ENCODE results near the gene AGPAT2.

DNA sequence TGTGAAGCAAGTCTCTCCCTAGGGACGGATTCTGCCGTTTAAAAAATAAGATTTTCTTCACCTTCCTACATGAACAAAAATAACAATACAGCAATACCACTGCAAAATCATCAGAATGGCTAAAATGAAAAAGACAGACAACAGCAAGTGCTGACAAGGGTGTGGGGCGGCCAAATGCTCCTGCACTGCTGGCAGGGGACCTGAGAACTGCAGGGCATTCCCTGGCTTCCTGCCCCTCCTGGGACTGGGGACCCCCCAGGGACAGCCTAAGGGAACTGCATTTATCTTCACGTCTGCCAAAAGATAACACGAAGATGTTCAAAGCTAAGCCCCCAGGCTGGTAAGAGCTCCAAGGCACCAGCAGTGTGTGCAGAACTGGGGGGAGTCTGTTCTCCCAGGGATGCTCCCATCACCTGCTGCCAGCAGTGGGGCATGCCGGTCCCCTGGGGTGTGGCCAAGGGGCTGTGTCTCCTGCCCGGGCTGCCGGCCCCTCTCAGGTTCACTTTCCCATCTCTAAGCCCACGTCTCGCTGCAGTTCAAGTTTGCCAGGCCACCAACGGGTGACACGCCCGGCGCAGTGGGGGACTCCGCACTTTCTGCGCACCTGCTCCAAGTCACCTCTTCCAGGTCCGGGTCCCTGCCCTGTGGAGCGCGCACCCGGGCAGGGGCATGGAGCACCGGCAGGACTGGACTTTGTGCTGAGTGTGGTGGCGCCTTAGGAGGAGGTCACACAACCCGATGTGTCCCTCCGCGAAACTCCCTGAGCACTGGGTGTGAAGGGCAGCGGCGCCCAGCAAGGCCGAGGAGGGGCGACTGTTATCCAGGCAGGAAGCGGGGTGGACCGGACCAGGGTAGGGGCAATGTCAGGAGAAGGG is 29.0 kb downstream of the AGPAT2 start:
- TF ChIP-seq, protein P1, sequence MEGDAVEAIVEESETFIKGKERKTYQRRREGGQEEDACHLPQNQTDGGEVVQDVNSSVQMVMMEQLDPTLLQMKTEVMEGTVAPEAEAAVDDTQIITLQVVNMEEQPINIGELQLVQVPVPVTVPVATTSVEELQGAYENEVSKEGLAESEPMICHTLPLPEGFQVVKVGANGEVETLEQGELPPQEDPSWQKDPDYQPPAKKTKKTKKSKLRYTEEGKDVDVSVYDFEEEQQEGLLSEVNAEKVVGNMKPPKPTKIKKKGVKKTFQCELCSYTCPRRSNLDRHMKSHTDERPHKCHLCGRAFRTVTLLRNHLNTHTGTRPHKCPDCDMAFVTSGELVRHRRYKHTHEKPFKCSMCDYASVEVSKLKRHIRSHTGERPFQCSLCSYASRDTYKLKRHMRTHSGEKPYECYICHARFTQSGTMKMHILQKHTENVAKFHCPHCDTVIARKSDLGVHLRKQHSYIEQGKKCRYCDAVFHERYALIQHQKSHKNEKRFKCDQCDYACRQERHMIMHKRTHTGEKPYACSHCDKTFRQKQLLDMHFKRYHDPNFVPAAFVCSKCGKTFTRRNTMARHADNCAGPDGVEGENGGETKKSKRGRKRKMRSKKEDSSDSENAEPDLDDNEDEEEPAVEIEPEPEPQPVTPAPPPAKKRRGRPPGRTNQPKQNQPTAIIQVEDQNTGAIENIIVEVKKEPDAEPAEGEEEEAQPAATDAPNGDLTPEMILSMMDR (IDR thresholded peaks at IDR 0.05) = no peak
- TF ChIP-seq EP300 (IDR thresholded peaks at IDR 0.05) = no peak
